PC-3 (cell line): ENCODE data around the gene MAN2A2. TPM values are rescaled to one million over a fixed set of nuclear protein-coding genes. Genes with fewer than 3 reads are reported as not detected.

Source experiments
- ATAC-seq: fragments of 200-7000 bp; cut with Tn5 transposase; 2 replicates; pipeline ENCODE4 v1.9.1; 2020; ENCODE audit warnings: mild to moderate bottlenecking, moderate library complexity
- BruUV-seq: library from RNA; stranded (reverse); fragments of 400-500 nt; replicated peaks from 2 replicates; lab custom pipeline; 2021; lab: Mats Ljungman, UMichigan
- CTCF ChIA-PET: fragments of 300-600 bp; sonication (Branson Sonifier 250); formaldehyde crosslinking; loops from one replicate; lab custom pipeline; 2022; ENCODE audit warnings: antibody characterized with exemption; lab: Charles Lee
- POLR2A ChIA-PET: fragments of 300-600 bp; sonication (Branson Sonifier 250); formaldehyde crosslinking; loops from one replicate; lab custom pipeline; 2022; ENCODE audit warnings: antibody characterized with exemption; ENCODE audit not compliant: unreplicated experiment; lab: Charles Lee
- DNase-seq: peaks from one replicate; pipeline ENCODE4 v3.0.0-alpha.2; 2015
- H2AFZ ChIP-seq: fragments of 300-600 bp; sonication (generic); 2 replicates; pipeline ENCODE4 v1.6.0; 2016; ENCODE audit warnings: antibody characterized with exemption, low read length
- H3F3A ChIP-seq: fragments of 300-600 bp; sonication (generic); one replicate; pipeline ENCODE4 v1.6.0; 2017; ENCODE audit warnings: antibody characterized with exemption, low read length, control low read depth, mild to moderate bottlenecking; ENCODE audit not compliant: unreplicated experiment
- H3K27ac ChIP-seq: fragments of 300-600 bp; sonication (generic); 2 replicates; pipeline ENCODE4 v1.5.1; 2016; ENCODE audit warnings: mild to moderate bottlenecking, low read length
- H3K27me3 ChIP-seq: fragments of 300-600 bp; sonication (generic); 2 replicates; pipeline ENCODE4 v1.6.1; 2016; ENCODE audit warnings: low read length, mixed read lengths
- H3K36me3 ChIP-seq: fragments of 300-600 bp; sonication (generic); 2 replicates; pipeline ENCODE4 v1.6.1; 2016; ENCODE audit warnings: low read depth, mixed run types, low read length, mixed read lengths
- H3K4me1 ChIP-seq: fragments of 300-600 bp; sonication (generic); 2 replicates; pipeline ENCODE4 v1.5.1; 2016; ENCODE audit warnings: low read length; ENCODE audit not compliant: insufficient read depth
- H3K4me2 ChIP-seq: fragments of 300-600 bp; sonication (generic); 2 replicates; pipeline ENCODE4 v1.6.0; 2016; ENCODE audit warnings: low read length
- H3K4me3 ChIP-seq: fragments of 300-600 bp; sonication (generic); 2 replicates; pipeline ENCODE4 v1.5.1; 2016; ENCODE audit warnings: mild to moderate bottlenecking, low read length, mixed read lengths
- H3K79me2 ChIP-seq: fragments of 300-600 bp; sonication (generic); 2 replicates; pipeline ENCODE4 v1.6.1; 2017; ENCODE audit warnings: low read length, mixed read lengths
- H3K9ac ChIP-seq: fragments of 300-600 bp; sonication (generic); 2 replicates; pipeline ENCODE4 v1.6.0; 2016; ENCODE audit warnings: mild to moderate bottlenecking, low read length
- H3K9me2 ChIP-seq: fragments of 300-600 bp; sonication (generic); replicated peaks from 2 replicates; pipeline ENCODE4 v1.6.1; 2016; ENCODE audit warnings: mixed run types, low read length, mixed read lengths
- H3K9me3 ChIP-seq: fragments of 300-600 bp; sonication (generic); 2 replicates; pipeline ENCODE4 v1.6.1; 2016; ENCODE audit warnings: low read length, mixed read lengths
- H4K20me1 ChIP-seq: fragments of 300-600 bp; sonication (generic); 2 replicates; pipeline ENCODE4 v1.6.1; 2016; ENCODE audit warnings: low read length, mixed read lengths
- CTCF ChIP-seq: fragments of 300-600 bp; sonication (generic); conservative IDR thresholded peaks from 2 replicates; pipeline ENCODE4 v1.5.1; 2017; ENCODE audit warnings: antibody characterized with exemption, low read depth, mild to moderate bottlenecking, low read length
- EZH2 ChIP-seq: fragments of 300-600 bp; sonication (generic); IDR thresholded peaks from one replicate; pipeline ENCODE4 v1.6.1; 2017; ENCODE audit warnings: antibody characterized with exemption, mild to moderate bottlenecking, low read length; ENCODE audit not compliant: unreplicated experiment
- EZH2phosphoT487 ChIP-seq: fragments of 300-600 bp; sonication (generic); IDR thresholded peaks from 2 replicates; pipeline ENCODE4 v1.6.1; 2018; ENCODE audit warnings: mild to moderate bottlenecking, antibody characterized with exemption, low read length, borderline replicate concordance
- intact Hi-C: fragments of 100-400 bp; cut with micrococcal nuclease; formaldehyde crosslinking; loops from 2 replicates; pipeline ENCODE4 v1.9.0; 2023
- total RNA-seq: library from RNA; depleted of rRNA; stranded (reverse); fragments of >200 nt; gene quantifications from 2 replicates; pipeline ENCODE4 v1.2.3, GENCODE V29; 2014

Gene MAN2A2
- total RNA-seq, 1 experiment from 2014 or later = 19.8 TPM

GRCh38 chr15:90910441-90911301 is 7.6 kb downstream of the MAN2A2 start:
- ATAC-seq = no peak
- CTCF ChIA-PET = no interaction called here

DNA sequence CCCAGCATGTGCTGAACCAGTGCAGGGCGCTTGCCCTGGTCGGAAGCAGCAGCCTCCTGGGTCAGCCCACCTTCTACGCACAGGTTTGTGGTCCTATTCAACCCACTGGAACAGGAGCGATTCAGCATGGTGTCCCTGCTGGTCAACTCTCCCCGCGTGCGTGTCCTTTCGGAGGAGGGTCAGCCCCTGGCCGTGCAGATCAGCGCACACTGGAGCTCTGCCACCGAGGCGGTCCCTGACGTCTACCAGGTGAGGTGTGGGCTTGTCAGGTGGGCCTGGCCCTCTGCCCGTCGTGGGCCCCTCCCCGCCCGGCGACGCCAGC is 8.2 kb downstream of the MAN2A2 start:
- Histone ChIP-seq H3K4me3 (no peak overlapping the region), H4K20me1 (no peaks in the 10 kb centered on the region), H3F3A (no peaks in the 10 kb centered on the region), H2AFZ (no peak overlapping the region), H3K27ac (no peak overlapping the region), H3K36me3 (peaks cover 7% of the 10 kb centered on the region), H3K27me3 (no peaks in the 10 kb centered on the region), H3K79me2 (no peaks in the 10 kb centered on the region), H3K4me2 (no peak overlapping the region), H3K9me2 (no peaks in the 10 kb centered on the region), H3K4me1 (no peaks in the 10 kb centered on the region), H3K9me3 (no peaks in the 10 kb centered on the region), H3K9ac (no peak overlapping the region)
- ChIA-PET POLR2A (no interaction called here), CTCF (no interaction called here)
- ATAC-seq (no peak), DNase-seq (no peak)
- no TSS peak for BruUV-seq
- TF ChIP-seq EZH2phosphoT487 (no peak), EZH2 (no peak), CTCF (no peak)
- intact Hi-C loops = no loop called here

More at GRCh38 chr15:90910441-90911301, 7.6 kb downstream of the MAN2A2 start:
- intact Hi-C loops = no loop called here
- Histone ChIP-seq H3K79me2 (no peaks in the 10 kb centered on the region), H3K36me3 (peaks cover 7% of the 10 kb centered on the region), H4K20me1 (no peaks in the 10 kb centered on the region), H2AFZ (no peak overlapping the region), H3K27ac (no peak overlapping the region), H3F3A (no peaks in the 10 kb centered on the region), H3K4me3 (no peak overlapping the region), H3K4me1 (no peaks in the 10 kb centered on the region), H3K9me2 (no peaks in the 10 kb centered on the region), H3K9ac (no peak overlapping the region), H3K9me3 (no peaks in the 10 kb centered on the region), H3K27me3 (no peaks in the 10 kb centered on the region), H3K4me2 (no peak overlapping the region)
- BruUV-seq = no TSS peak
- DNase-seq = no peak
- POLR2A ChIA-PET = no interaction called here
- no peak for TF ChIP-seq EZH2phosphoT487
- TF ChIP-seq EZH2 = no peak
- no peak for TF ChIP-seq CTCF
